Vagina (tissue), 2 donors: ENCODE data around the gene ZBTB7C.

Experiments used
- POLR2A ChIP-seq, 2 donors: fragments of 450-650 bp; IDR thresholded peaks; one replicate each; pipeline ENCODE4 v1.6.1; 2017; ENCODE audit warnings: antibody characterized with exemption in 2 of 2, mild to moderate bottlenecking in 2 of 2, moderate library complexity in 2 of 2
- TF ChIP-seq, protein P1 (sequence below), 3 experiments: fragments of 450-650 bp in 2 of 3; fragments of 200-600 bp in 1 of 3; sonication (generic) in 1 of 3; IDR thresholded peaks; one replicate each; pipeline ENCODE4 v1.5.1; 2017 to 2019; ENCODE audit warnings: antibody characterized with exemption in 3 of 3, mild to moderate bottlenecking in 2 of 3, moderate library complexity in 2 of 3

GRCh38 chr18:47999801-48000248 is 409.4 kb downstream of the ZBTB7C start:
- TF ChIP-seq, protein P1, sequence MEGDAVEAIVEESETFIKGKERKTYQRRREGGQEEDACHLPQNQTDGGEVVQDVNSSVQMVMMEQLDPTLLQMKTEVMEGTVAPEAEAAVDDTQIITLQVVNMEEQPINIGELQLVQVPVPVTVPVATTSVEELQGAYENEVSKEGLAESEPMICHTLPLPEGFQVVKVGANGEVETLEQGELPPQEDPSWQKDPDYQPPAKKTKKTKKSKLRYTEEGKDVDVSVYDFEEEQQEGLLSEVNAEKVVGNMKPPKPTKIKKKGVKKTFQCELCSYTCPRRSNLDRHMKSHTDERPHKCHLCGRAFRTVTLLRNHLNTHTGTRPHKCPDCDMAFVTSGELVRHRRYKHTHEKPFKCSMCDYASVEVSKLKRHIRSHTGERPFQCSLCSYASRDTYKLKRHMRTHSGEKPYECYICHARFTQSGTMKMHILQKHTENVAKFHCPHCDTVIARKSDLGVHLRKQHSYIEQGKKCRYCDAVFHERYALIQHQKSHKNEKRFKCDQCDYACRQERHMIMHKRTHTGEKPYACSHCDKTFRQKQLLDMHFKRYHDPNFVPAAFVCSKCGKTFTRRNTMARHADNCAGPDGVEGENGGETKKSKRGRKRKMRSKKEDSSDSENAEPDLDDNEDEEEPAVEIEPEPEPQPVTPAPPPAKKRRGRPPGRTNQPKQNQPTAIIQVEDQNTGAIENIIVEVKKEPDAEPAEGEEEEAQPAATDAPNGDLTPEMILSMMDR (IDR thresholded peaks at IDR 0.05): no peak
- TF ChIP-seq POLR2A (IDR thresholded peaks at IDR 0.05): no peak
